Panc1 (cell line): ENCODE results near the gene RTP5.

Experiments used
- CTCF ChIP-seq: fragments of 450-650 bp; IDR thresholded peaks from 2 replicates; pipeline ENCODE4 v1.5.1; 2017; ENCODE audit warnings: mild to moderate bottlenecking
- POLR2AphosphoS5 ChIP-seq: IDR thresholded peaks from 2 replicates; pipeline ENCODE4 v1.6.1; 2012; ENCODE audit warnings: mild to moderate bottlenecking, low read depth, low read length, moderate library complexity

GRCh38 chr2:241860184-241861078 lies 9.1 kb upstream of the RTP5 start:
- TF ChIP-seq POLR2AphosphoS5: no peak
- TF ChIP-seq CTCF: no peak
